HFFc6 (cell line): ENCODE results near the gene ZNF587B. TPM values are rescaled to one million over a fixed set of nuclear protein-coding genes. Genes with fewer than 3 reads are reported as not detected.
"Not testable (repeated sequence)": the region's sequence is repeated elsewhere in the genome, so short reads cannot be mapped to it uniquely, and the experiment has no call there.

Source experiments
- DNase-seq: peaks from one replicate; pipeline ENCODE4 v3.0.0-alpha.2; 2018
- H3K27ac Mint-ChIP-seq: 2 replicates; pipeline ENCODE4 v1.8.0; 2020; ENCODE audit warnings: mild to moderate bottlenecking, mixed read lengths
- H3K27me3 Mint-ChIP-seq: 2 replicates; pipeline ENCODE4 v1.8.0; 2021; ENCODE audit warnings: mild to moderate bottlenecking, moderate library complexity, mixed read lengths; ENCODE audit not compliant: insufficient read depth
- H3K36me3 Mint-ChIP-seq: 2 replicates; pipeline ENCODE4 v1.8.0; 2021; ENCODE audit warnings: low read depth, mixed read lengths
- H3K4me1 Mint-ChIP-seq: 2 replicates; pipeline ENCODE4 v1.8.0; 2020; ENCODE audit warnings: low read depth, mixed read lengths
- H3K4me3 Mint-ChIP-seq: 2 replicates; pipeline ENCODE4 v1.8.0; 2020; ENCODE audit warnings: mild to moderate bottlenecking, moderate library complexity, mixed read lengths
- H3K9me3 Mint-ChIP-seq: 2 replicates; pipeline ENCODE4 v1.8.0; 2020; ENCODE audit warnings: mild to moderate bottlenecking, mixed read lengths
- total RNA-seq, 6 experiments: library from RNA; stranded (reverse); fragmentation: NEBNext Ultra II Directional; extraction: Animal tissue kit (Norgen Biotek cat#: 25700); gene quantifications; 2 replicates in 1 of 6; 3 replicates in 5 of 6; pipeline ENCODE4 v1.2.3, GENCODE V29; 2021
- TF ChIP-seq, protein P1 (sequence below): fragments of 200-600 bp; sonication (generic); IDR thresholded peaks from 2 replicates; pipeline ENCODE4 v1.5.0; 2021; ENCODE audit warnings: antibody characterized with exemption, mild to moderate bottlenecking

Gene ZNF587B
- total RNA-seq, 6 experiments from 2014 or later = 7.8 to 10.7 (median 9.4) TPM

DNA sequence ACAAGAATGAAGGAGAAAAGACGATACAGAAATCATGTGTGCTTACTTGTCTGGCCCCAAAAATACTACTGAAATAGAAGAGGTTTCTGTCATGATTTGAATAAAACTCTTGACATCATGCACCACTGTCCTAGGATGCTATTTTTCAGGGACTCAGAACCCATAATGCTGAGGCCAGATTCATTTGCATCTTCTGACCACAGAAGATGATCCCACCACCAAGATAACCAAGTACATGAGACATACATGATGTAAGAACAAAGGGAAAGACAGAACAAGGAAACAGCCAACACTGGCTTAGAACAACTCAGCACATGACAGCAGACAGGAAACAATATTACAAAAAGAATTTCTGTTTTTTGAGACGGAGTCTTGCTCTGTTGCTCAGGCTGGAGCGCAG lies 17.9 kb upstream of the ZNF587B start:
- H3K9me3 Mint-ChIP-seq = no peaks in the 10 kb centered on the region
- peaks cover 26% of the 10 kb centered on the region for H3K36me3 Mint-ChIP-seq
- TF ChIP-seq, protein P1, sequence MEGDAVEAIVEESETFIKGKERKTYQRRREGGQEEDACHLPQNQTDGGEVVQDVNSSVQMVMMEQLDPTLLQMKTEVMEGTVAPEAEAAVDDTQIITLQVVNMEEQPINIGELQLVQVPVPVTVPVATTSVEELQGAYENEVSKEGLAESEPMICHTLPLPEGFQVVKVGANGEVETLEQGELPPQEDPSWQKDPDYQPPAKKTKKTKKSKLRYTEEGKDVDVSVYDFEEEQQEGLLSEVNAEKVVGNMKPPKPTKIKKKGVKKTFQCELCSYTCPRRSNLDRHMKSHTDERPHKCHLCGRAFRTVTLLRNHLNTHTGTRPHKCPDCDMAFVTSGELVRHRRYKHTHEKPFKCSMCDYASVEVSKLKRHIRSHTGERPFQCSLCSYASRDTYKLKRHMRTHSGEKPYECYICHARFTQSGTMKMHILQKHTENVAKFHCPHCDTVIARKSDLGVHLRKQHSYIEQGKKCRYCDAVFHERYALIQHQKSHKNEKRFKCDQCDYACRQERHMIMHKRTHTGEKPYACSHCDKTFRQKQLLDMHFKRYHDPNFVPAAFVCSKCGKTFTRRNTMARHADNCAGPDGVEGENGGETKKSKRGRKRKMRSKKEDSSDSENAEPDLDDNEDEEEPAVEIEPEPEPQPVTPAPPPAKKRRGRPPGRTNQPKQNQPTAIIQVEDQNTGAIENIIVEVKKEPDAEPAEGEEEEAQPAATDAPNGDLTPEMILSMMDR = no peak
- H3K4me1 Mint-ChIP-seq = peaks cover 22% of the 10 kb centered on the region
- H3K4me3 Mint-ChIP-seq = no peak overlapping the region
- no peak overlapping the region for H3K27ac Mint-ChIP-seq
- DNase-seq = no peak
- peaks cover 4% of the 10 kb centered on the region; the same call in 1 of the 2 replicates for H3K27me3 Mint-ChIP-seq

- H3K36me3 Mint-ChIP-seq = peaks cover 19% of the 10 kb centered on the region
- peaks cover 23% of the 10 kb centered on the region for H3K4me1 Mint-ChIP-seq
- H3K27ac Mint-ChIP-seq, H3K9me3 Mint-ChIP-seq, DNase-seq, H3K27me3 Mint-ChIP-seq: not testable (repeated sequence)
- peak overlapping the region; percentile 43 for H3K4me3 Mint-ChIP-seq
Measured at GRCh38 chr19:57812975-57813820, 16.9 kb upstream of the ZNF587B start.

- Mint-ChIP-seq H3K4me3 (peak overlapping the region; percentile 97), H3K27me3 (peaks cover 4% of the 10 kb centered on the region; the same call in 1 of the 2 replicates), H3K36me3 (peaks cover 19% of the 10 kb centered on the region), H3K27ac (peak overlapping the region; percentile 82), H3K4me1 (peaks cover 28% of the 10 kb centered on the region), H3K9me3 (no peaks in the 10 kb centered on the region)
- TF ChIP-seq, protein P1 = no peak
- no peak for DNase-seq
Measured at GRCh38 chr19:57813919-57814504, 16.1 kb upstream of the ZNF587B start.

- Mint-ChIP-seq H3K27ac (peak within 1 kb of the TSS; percentile 82), H3K27me3 (peaks cover 4% of the 10 kb centered on the region; the same call in 1 of the 2 replicates), H3K4me1 (peaks cover 28% of the 10 kb centered on the region), H3K9me3 (no peaks in the 10 kb centered on the region), H3K36me3 (peaks cover 14% of the 10 kb centered on the region), H3K4me3 (peak within 1 kb of the TSS; percentile 97)
- DNase-seq = peak; percentile 86
- TF ChIP-seq, protein P1 = 0 out of 2 replicates have a peak, but pooled peaks have one; percentile 12
Measured at GRCh38 chr19:57814505-57815246, 15.4 kb upstream of the ZNF587B start, which contains the start of gene ZNF552. ZNF552 (minus strand) TSS chr19:57814913; CDS start chr19:57814743, 170 bp downstream.

GRCh38 chr19:57815247-57816075 lies 14.6 kb upstream of the ZNF587B start:
- TF ChIP-seq, protein P1 = no peak
- DNase-seq = no peak
- Mint-ChIP-seq H3K4me1 (peaks cover 31% of the 10 kb centered on the region), H3K4me3 (peak overlapping the region; percentile 97), H3K27ac (peak overlapping the region; percentile 82; the same call in 1 of the 2 replicates), H3K9me3 (no peaks in the 10 kb centered on the region), H3K36me3 (peaks cover 19% of the 10 kb centered on the region), H3K27me3 (peaks cover 4% of the 10 kb centered on the region; the same call in 1 of the 2 replicates)
